HG02852 (cell line): Measurements from ENCODE around the gene HERPUD2.
"Not testable (repeated sequence)": the region's sequence is repeated elsewhere in the genome, so short reads cannot be mapped to it uniquely, and the experiment has no call there.

ENCODE experiments used
- ATAC-seq: cut with Tn5 transposase; IDR thresholded peaks from one replicate; pipeline ENCODE4 v1.9.1; 2021; ENCODE audit warnings: mild to moderate bottlenecking, moderate library complexity; ENCODE audit not compliant: unreplicated experiment

The HERPUD2 gene

DNA sequence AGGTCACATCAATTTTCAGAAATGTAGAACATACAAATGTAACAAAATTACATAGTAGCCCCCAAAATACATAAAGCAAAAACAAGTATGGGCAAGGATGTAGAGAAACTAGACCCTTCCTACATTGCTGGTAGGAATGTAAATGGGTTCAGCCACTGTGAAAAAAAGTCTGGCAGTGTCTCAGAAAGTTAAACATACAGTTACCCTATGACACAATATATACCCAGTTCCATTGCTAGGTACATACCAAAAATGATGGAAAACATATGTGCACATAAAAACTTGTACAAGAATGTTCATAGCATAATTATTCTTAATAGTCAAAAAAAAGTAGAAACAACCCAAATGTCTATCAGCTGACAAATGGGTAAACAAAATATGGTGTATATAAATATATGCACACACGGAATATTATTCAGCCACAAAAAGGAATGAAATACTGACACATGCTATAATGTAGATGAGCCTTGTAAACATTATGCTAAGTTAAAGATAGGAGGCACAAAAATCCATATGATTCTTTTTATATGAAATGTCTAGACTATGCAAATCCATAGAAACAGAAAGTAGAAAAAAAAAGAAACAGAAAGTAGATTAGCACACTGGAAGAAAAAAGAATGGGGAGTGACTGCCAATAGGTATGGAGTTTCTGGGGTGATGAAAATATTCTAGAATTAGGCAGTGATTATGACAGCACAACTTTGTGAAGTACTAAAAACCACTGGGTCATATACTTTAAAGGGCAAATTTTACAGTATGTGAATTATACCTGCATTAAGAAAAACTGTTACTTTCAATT, 13.5 kb downstream of the HERPUD2 start:
- peak; percentile 59 for ATAC-seq

DNA sequence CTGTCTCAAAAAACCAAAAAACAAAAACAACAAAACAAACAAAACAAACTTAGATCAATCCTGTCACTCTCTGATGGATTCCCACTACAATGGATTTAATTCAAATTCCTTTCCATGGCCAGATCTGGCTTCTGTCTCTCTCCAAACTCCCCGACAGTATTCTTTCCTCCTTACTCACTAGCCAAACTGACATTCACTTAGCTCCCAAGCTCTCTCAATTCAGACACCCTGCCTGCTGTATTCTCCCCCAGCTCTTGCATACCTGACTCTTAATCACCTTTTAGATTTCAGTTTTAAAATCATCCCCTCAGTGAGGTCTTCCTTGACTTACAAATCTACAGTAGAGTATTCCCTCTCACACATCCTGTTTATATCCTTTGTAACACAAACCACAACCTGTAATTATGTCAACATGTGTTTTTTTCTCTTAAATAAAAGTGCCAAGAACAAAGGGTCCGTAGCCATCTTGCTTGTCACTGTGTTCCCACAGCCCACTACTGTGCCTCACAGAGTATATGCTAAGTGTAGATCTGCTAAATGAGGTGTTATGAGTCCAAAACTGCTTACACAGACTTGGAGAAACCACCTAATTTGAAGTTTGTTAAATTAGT, 14.4 kb downstream of the HERPUD2 start:
- no peak for ATAC-seq

DNA sequence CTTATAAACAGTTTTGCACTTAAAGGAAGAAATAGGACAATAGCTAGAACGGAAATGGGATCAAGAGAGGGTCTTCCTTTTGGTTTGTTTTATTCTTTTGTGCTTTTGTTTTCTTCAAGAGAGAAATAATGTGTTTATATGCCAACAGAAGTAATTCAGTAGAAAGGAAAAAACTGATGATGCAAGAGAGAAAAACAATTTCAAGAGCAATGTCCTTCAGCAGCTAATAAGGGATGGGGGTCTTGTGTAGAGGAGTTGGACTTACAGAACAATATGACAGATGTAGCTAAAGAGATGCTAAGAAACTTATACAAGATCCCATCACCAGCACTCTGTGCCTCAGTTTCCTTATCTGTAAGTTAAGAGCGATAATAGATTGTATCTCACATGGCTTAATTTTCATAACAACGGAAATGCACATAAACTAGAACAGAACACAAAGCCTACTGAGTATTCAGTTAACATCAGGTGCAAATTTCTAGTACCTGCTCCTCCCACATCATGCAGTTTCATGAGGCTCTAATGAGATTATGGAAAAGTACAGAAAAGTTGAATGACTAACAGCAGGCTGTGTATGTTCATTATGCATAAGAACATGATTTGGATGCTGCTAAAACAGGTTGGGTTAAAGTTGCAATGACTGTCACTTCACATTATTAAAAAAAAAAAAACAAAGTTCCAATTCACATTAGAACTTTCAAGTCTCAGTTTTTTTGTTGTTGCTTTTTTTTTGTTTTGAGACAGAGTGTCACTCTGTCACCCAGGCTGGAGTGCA, 17.2 kb downstream of the HERPUD2 start:
- ATAC-seq = no peak

DNA sequence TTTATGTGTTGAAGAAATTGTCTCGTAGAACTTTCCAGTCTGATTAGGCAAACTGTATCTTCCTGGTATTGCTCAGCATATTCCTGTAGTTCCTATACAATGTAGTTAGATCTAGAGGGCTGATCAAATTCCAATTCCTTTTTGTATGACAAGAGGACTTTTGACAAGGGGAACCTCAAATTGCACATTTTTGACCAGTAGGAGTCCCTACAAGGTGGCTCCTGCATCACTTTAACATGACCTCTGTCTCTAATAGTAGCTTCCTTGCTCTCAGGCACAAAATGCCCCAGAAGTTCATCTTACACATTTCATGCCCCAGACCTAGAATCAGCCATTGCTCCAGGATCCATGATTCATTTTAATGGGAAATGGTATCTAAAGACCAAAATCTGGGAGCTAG, 18.7 kb downstream of the HERPUD2 start:
- ATAC-seq = no peak

DNA sequence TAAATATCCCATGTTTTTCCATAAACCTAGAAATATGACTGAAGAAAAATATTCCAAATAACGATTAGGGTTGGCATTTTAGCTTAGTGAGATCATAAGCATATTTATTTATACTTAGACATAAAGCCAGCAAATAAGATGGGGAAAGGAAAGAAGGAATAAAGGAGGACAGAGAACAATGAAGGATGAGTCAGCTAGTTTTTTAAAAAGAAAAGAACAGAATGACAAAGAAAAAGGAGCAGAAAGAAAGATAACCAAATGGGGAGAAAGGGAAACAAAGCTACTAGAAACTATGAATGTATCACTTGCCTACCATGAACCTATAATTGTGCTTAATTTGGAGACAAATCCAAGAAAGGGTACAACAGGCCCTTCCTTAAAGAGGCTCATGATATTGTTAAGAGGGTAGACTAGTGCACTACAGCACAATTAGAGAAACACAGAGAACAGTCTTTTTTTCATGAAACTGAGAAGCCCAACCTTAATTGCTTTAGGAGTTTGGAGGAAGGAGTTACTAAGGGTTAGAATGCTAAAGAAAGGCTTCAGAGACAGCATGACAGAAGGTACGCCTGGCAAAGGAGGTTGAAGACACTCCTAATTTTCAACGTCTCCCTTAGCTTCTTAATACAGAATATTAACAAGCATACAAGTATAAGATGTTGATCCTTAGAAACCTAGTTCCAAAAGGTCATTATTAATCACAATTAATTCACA, 23.9 kb downstream of the HERPUD2 start:
- no peak for ATAC-seq

DNA sequence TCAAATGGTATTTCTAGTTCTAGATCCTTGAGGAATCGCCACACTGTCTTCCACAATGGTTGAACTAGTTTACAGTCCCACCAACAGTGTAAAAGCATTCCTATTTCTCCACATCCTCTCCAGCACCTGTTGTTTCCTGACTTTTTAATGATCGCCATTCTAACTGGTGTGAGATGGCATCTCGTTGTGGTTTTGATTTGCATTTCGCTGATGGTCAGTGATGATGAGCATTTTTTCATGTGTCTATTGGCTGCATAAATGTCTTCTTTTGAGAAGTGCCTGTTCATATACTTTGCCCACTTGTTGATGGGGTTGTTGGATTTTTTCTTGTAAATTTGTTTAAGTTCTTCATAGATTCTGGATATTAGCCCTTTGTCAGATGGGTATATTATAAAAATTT, 34.5 kb downstream of the HERPUD2 start:
- ATAC-seq = not testable (repeated sequence)

DNA sequence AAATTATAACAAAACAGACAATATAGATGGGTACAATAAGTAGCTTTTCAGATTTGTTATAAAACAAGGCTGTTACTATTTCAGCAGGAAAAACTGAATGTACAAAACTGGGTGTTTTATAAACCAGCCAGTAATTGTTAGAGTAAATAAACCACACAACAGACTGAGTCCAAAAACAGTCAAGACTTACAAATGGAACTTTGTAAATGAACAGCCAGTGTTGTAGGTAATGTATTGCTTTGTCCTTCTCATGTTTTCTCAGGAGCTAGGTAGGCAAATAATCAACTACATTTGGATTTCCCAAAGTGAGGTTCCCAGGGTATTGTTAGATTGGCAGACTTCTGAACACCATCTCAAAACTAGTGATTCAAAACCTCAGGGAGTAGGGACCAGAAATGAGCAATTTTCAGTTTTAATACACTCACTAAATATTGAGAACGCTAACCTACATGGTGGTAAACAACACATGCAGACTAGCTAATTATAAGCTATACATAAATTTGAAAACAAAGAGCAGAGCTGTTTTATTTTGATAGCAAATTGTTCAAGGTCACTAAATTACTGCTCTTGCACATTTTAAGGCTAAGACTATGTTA, 36.2 kb downstream of the HERPUD2 start:
- no peak for ATAC-seq

DNA sequence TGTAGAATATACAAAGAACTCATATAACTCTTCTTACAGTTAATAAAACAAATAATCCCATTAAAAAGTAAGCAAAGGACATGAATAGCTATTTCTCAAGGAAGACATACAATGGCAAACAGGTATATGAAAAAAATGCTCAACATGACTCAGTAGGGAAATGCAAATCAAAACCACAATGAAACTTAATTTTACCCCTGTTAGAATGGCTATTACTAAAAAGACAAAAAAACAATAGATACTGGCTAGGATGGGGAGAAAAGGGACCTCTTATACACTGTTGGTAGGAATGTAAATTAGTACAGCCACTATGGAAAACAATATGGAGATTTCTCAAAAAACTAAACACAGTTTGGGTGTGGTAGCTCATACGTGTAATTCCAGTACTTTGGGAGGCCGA, 37.8 kb downstream of the HERPUD2 start:
- peak; percentile 79 for ATAC-seq

DNA sequence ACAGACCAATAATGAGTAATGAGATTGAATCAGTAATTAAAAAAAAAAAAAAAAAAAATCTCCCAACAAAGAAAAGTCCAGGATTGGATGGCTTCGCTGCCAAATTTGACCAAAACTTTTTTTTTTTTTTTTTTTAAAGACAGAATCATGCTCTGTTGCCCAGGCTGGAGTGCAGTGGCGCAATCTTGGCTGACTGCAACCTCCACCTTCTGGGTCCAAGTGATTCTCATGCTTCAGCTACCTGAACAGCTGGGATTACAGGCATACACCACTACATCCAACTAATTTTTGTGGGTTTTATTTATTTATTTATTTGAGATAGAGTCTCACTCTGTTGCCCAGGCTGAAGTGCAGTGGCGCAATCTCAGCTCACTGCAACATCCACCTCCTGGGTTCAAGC, 40.4 kb downstream of the HERPUD2 start:
- ATAC-seq = not testable (repeated sequence)

DNA sequence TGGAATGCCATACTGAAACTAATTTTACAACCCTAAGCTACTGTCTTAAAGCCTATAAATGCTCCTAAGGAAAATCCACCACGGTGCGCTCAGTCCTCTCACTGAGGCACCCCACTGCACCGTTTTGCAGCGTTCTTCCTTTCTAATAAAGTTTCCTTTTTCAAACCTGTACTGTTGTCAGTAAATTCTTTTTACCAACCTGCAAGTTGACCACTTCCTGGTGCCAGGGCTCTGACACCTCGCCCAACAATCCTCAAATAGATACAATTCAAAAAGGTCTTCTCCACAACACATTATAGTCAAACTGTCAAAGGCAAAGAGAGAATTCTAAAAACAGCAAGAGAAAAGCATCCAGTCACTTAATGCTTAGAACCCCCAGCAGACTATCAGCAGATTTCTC, 42.8 kb downstream of the HERPUD2 start:
- no peak for ATAC-seq

DNA sequence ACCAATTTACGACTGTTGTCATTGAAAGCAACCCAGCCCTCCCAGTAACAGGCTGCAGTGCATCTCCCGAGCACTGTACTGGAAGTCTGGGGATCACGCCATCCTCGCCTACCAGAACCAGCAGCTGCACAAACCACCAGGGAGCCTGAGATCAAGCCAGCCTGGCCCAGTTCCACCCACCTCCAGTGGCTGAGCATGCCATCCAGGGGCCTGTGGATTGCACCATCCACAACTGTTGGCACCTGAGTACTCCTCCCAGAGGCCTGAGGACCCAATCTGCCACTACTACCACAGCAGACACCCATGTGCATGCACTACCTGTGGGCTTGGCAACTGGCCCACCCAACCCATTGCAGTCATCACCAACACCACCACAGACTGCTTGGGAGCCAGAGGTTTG, 44.2 kb downstream of the HERPUD2 start:
- no peak for ATAC-seq

DNA sequence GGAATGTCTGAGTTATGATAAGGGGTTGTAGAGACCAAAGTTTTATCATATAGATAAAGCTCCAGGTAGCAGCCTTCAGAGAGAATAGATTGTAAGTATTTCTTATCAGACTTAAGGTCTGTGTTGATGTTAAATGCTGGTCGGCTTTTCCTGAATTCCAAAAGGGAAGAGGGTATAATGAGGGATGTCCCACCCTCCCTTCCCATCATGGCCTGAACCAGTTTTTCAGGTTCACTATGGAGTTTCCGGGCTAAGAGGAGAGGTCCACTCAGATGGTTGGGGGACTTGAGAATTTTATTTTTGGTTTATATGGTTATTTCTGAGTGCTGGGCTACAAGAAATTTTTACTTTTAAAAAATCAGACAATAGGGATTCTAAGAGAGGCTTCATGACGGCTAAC, 45.2 kb downstream of the HERPUD2 start:
- no peak for ATAC-seq

DNA sequence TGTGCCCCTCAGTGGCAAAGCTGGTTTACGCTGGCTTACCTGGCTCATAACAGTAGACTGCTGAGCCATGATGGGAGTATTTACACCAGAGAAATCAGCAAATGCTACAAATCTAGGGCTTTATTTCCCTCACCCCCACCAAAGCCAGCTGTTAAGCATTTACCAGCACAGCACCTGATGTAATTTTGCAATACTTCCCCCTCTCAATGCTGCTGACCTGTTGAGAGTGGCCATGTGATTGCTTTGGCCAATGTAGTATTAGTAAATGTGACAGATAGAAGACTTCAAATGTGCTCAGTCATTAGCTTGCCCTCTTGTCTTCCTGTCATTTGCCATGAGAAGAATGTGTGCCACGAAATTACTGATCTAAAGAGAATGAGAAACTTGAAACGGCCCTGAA, 46.6 kb downstream of the HERPUD2 start:
- ATAC-seq = no peak

DNA sequence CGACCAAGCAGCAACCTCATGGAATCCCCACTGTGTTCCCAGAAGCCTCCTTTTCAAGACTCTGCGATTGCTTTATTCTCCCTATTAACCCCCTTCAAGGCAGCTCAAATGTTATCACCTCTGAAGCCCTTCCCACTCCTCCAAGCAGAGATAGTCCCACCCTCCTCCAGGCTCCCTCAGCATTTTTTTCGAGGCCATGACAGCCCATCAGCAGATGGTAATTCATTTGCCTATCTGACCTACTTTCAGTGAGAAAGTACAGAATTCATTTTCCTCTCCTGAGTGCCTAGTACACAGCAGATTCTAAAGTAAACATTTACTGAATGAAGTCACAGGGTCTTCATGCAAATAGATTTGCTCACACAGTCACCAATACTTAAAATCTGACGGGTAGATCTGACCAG, 47.8 kb downstream of the HERPUD2 start:
- no peak for ATAC-seq

DNA sequence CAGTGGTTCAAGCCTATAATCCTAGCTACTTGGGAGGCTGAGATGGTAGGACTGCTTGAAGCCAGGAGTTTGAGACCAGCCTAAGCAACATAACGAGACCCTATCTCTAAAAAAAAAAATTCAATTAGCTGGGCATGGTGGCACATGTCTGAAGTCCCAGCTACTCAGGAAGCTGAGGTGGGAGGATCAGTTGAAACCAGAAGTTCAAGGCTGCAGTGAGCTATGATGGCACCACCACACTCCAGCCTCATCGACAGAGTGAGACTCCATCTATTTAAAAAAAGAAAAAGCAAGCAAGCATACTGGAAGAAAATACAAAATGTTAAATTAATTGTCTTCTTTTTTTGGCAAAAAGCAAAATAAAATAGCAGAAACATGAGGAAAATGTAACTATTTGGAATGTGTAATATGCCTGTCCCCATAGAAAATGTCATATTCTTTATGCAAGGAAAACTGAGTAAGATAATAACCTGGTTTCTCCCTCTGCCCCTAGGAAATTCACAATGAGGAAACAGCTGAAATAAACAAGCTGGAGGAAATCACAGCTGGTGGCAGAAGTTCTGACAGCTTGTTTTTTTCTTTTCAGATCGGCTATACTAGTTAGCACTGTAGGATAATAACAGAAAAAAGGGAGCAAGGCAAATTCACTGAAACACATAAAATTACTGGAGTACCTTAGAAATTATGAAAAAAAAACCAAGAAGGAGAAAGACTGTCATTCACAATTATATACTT, 48.5 kb downstream of the HERPUD2 start:
- ATAC-seq = no peak

DNA sequence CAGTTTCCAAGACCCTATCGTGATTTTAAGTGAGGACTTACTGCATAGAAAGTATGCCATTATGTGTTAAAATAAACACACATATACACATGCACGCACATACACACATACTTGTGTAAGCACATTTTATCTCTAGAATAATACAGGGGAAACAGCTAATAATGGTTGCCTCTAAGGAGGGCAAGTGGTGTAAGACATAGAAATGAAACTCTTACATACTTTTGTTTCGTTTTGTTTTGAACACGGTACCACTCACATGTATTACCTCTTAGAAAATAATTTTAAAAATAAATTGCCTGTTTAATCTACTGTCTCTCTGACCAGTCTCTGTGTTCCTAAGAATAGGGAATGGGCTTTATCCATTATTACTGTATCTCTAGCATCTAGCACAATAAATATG, 49.2 kb downstream of the HERPUD2 start:
- ATAC-seq = no peak

DNA sequence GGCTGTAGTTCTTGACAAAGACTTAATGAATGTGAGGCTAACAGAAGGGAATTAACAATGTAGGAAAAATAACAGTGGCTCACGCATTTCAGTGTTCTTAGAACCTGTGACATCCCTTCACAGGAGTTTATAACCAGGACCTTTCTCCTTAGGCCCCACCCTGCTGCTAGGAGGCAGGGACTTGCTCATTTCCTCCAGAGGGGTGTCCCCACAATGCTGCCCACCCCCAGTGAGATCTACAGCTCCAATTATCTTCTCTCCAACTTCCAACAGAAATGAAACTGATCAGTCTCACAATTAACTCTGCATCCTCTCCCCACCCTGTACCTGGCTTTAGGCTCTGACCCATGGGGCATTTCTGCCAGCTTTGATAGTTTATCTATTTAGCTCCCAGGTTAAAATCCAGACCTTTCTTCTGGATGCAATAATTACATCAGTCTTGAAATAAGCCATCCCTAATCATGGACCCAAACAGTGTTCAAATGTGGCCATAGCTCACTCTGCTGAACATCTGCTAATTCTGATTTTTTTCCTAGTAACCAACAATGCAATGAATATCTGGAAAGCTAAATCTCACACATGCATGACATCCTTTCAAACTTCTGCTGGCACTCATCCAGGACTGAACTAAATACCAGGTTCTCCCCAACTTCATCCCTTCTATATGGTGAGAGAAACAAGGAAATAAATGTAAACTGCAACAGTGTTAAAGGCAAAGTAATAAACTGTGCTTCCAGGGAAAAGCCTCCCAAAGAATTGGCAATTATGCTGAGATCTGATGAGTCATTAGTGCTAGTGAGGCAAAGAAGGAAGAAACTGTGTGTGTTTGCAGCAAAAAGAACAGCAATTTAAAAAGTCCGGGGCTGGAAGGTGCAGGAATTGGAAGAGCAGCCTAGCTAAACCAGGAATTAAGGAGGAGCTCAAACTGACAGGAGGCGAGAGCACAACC, 64.6 kb downstream of the HERPUD2 start:
- ATAC-seq = no peak

DNA sequence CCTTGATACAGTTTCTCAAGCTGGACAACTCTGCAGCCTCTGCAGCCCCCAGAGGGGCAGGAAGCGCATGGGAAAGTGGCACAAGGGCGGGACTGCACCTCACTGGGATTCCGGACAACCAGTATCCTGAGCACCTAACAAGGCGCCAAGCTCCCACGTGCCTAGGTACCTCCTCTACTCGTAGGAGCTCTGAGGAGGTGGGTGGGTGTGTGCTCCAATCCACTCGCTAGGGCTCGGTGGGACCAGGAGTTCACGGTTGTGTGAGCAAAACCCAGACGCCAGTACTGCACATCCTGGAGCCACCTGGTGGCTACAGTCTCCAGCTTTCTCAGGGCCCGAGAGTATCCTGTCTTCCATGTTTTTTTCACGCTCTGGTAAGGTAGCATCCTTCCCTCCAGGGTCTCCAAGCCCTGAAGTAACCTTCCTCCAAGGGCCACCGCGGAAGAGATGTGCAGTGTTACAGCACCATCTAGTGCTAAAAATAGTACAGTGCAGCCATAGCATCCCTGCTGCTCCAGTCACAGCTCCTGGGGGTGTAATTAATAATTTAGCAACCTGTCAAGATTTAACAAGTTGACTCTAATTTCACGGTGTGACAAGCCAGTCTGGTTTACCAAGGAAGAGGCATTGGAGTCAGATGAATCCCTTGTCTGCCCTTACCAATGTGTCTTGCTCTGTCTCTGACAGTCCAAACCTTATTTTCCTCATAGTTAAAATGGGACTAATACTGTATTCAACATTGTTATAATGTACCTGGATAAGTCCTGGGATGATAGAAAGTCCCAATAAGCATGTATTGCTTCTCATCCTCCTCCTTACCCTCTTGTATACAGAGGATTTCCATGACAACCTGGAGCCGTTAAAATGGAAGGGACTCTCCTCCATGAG, 70.4 kb downstream of the HERPUD2 start:
- ATAC-seq = peak; percentile 86
